Measurements from ENCODE around the gene PPM1J.
A peak's percentile ranks its signal among the peaks of the same experiment; 100 is the strongest.

PPM1J gene

DNA sequence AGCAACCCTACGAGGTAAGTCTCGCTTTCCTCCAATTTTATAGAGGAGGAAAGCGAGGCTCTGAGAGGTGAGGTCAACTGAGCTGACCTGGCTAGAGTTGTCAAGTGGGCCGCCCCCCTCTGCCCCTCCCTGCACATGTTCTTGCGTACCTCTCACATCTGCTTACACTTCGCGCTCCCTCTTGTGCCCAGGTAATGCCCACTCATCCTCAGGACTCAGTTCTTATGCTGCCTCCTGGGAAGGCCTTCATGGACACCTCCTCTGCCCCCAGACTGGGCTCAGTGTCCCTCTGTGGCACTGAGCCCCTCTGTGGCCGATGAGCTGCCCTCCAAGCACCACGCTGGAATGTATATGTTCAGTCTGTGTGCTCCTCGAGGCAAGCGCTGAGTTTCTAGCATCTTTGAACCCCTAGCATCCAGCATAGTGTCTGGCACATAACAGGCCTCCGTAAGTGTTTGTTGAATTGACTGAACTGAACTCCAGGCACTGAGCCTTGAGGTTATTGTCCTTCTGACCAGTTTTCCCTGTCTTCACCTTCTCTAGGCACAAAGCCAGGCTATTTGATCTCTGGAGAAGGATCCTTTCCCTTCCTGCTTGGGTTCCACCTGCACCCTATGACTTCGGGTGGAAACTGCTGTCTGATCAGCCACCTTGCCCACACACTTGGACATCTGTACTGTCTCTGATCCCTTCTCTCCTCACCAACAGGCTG lies 27.2 kb downstream of the PPM1J start:
- DNase-seq (ENCODE audit: low read depth): no peak

DNA sequence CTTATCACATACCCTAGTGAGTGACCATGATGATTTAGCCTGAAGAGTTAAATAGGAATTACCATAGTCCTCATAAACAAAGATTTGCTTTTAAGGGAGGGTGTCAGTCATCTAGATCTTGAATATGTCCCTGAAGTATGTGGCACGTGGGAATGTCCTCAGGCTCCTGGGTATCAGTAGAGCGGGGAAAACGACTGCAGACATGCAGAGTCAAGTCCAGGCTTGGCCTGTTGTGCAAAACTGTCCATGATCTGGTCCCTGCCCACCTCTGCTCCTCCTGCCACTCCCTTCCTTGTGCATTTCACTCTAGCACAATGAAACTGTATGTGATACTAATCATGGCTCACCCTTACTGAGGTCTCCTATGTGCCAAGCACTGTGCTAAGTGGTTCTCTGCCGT lies 27.8 kb downstream of the PPM1J start:
- DNase-seq (ENCODE audit: low read depth): no peak

DNA sequence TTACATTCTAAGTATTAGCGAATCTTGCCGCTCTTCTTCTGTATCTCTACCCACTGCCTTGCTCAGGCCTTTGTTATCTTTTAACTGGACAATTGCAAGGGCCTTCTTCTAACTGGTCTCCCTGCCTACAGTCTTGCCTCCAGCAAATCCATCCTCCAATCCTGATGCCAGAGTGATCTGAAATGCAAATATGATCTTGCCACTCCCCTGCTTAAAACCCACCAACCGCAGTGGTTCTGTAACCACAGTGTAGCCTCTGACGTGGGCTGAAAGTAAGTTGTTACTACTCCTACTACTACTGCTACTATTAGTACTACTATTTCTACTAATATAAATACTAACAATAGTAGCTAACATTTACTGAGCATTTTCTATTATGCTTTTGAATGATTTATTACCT lies 28.3 kb downstream of the PPM1J start:
- no peak for DNase-seq (ENCODE audit: low read depth)

DNA sequence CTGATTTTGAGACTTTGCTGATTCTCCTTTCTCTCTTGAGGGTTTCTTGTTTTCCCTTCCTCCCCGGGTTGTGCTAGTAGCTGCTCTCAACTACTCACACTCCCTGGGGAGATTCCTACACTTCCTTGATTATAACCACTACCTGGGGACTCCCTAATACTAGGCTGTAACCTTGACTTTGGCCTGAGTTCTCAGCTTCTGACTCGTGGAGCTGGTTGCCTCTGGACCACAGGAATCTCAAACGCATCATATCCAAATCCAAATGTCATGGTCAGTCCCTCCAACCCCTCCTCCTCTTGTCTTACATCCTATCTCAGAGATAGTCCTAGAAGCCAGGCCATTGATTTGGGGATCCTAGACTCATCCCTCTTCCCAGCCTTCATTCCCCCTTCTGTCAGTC lies 28.7 kb downstream of the PPM1J start:
- no peak for DNase-seq (ENCODE audit: low read depth)

DNA sequence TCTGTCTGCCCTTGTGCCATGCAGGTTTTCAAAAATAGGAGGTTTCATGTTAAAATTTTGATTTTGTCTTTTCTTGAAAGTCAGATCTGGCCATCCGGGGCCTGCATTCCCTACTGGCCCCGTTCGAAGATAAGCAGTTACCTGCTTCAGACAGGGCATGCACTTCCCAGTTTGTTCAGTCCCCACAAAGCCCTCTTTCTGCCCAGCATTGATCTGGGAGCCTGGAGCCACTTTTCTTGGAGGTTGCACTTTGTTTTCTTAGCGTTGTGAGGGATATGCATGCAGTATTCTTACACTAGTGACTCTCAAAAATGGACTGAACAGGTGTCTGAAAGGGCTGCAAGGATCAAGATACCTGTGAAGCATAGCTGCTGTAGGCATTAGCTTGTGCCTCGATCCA lies 29.2 kb downstream of the PPM1J start:
- no peak for DNase-seq (ENCODE audit: low read depth)

DNA sequence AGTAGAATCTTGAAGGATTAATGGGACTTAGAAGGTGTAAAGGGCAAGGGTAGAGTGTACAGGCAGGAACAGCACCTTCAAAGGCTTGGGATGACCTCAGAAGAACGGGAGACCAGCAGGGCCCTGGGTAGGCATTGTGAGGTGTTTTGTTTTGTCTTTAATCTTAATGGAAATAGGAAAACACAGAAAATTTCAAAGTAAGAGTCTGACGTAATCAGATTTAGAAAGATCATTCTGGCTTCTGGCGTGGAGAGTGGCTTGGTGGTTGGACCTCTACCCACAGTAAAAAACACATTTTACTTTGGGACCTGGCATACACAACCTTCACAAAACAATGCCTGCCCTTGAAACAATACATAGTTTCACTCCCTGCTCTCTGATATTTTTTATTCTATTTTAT lies 36.5 kb downstream of the PPM1J start:
- DNase-seq (ENCODE audit: low read depth): no peak

DNA sequence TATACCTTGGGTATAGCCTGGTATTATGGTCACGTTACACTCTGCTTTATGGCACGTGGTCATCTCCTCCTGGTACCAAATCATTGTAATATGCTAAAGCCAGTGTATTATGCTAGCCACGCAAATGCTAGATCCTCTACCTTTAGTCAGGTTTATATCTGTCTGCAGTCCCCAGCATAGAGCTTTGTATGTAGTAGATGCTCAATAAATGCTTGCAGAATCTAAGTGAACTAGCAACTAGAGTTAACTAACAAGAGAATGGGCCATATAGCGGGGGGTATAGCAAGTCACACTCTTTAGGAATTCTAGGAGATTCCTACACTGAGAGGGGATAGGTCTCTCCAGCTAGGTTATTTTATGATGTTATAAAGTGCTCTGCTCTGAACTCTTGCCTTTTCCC lies 37.6 kb downstream of the PPM1J start:
- no peak for DNase-seq (ENCODE audit: low read depth)

DNA sequence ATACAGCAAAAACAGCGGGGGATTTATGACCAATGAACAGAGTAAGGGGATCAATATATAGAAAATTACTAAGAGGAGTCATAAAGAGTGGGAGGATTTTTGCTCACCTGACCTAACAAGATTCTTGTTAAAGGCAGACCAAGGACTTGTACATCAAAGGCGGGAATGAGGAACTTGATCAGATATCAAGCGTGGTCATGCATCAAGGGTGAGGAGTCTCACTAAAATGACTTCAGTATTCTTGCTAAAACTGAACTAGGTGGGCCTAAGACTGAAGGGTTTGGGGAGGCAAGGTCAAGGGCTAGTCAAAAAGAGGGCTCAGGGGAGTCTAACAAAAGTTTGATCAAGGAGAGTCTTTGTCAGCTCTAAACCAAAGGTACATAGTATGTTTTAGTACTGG lies 38.6 kb downstream of the PPM1J start:
- no peak for DNase-seq (ENCODE audit: low read depth)

DNA sequence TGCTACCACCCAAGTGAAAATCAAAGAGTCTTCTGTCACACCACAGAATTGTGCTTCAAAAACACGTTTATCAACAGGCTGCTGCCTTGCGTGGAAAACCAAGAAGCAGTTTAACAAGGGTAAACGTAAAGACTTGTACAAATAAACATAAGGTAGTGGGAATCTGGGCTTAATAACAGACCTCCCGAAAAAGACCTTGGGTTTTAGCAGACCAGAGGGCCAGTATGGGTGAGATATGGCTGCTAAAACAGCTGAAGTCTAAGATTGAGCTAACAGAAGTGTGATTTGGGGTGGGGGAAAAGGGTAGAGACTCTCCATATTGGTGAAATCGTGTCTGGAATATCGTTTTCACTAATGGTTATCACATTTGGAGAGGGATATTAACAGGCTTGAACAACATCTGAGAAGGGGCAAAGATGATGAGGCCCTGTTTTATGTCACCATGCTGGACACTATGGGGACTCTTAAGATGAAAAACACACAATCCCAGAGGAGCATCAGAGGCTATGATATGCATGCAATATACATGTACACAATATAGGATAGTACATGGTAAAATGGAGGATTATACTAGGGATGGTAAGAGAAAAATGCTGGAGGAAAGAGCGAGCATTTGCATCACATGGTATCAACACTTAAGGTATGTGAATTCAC lies 39.3 kb downstream of the PPM1J start:
- no peak for DNase-seq (ENCODE audit: low read depth)

DNA sequence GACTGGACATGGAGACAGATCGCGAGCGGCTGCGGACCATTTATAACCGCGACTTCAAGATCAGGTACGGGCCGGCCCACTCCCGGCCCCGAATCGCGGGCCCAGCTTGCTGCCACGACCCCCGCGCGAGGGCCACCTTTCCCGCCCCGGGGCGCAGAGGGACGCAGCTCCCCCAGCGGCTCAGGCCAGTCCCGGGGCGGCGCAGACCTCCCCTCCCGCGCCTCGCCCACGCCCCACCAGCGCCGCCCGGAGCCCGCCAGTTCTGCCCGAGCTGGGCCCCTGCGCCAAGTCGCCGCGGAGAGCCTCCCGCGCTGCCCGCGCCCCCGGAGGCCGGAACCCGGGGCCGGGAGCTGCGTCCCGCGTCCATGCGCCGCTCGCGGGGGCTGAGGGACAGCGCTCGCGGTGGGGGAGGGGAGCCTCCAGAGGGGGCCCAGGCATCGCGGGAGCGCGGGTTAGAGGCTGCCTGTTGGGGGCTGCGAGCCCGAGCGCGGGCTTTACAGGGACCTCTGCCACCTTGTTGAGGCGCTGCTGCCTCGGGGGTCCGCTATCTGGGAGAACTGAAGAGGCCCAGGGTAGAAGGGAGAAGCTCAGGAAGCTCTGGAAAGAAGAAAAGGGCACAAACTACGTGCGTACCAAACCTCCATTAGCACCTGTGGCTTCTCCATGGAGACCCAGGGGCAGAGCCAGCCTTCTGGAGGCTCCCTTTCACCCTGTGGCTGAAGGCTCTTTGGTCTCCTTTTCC lies 40.0 kb downstream of the PPM1J start:
- peak; percentile 13 for DNase-seq (ENCODE audit: low read depth)

DNA sequence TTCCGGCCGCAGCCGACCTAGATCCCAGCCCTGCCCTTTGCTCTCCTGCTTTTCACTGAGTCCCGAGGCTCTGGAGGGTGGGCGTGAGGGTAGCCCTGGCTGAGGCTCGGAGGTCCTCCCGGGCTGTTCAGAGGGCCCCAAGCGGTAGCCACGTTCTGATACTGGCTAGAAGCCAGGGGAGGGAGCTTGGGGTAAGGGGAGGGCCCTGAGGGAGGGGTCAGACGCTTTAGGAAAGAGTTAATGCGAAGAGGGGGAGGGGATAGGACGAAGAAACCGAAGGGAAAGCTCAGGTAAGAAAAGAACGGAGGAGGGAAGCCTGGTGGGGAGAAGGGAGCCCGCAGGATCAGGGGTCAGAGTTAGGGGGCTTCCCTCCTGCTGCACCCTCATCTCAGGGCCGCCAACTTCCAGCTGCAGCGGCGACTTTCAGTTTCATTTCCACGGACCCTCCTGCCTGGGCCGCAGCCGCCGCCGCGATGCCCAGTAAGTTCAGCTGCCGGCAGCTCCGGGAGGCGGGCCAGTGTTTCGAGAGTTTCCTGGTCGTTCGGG lies 40.6 kb downstream of the PPM1J start, which contains the start of gene MOV10:
Gene MOV10 (plus strand): TSS at position 220 of the 546 bp plus-strand sequence. CDS start 254 bp downstream, at position 474.
- peak; percentile 45 for DNase-seq (ENCODE audit: low read depth)

DNA sequence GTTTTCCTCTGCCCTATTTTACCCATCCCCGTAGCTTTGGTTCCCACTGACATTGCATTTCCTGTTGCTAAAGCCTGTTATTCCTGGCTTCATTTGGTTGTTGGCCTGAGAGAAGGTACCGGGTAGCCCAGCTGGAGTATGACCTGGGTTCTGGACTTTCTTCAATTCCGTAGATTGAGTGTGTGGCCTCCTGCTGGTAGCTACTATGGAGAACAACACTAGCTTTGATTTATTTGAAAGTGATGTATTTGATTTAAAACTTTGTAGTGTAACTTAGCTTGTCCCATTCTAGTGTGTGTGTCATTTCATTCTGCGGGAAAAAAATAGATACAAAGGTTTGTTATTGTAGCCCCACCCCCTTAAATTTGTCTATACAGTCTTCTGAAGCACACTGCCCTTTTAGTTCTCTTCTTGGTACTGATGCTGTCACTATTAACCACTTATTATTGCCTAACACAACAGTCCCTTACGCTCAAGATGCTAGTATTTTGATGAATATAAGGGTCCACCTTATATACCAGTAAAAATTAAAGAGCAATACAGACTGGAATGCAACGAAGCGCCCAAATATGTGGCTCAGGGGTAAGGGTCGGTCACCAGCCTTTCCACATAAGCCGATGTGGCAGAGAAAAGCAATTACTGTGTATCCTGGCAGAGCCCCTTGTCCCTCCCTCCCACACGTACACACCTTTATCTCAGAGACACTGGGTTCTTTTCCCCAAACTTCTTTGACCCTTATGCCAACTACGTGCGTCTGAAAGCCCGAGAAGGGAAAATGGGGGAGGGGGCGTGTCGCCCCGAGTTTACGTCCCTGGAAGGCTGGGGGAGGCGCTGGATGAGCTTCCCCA lies 41.3 kb downstream of the PPM1J start:
- no peak for DNase-seq (ENCODE audit: low read depth)

DNA sequence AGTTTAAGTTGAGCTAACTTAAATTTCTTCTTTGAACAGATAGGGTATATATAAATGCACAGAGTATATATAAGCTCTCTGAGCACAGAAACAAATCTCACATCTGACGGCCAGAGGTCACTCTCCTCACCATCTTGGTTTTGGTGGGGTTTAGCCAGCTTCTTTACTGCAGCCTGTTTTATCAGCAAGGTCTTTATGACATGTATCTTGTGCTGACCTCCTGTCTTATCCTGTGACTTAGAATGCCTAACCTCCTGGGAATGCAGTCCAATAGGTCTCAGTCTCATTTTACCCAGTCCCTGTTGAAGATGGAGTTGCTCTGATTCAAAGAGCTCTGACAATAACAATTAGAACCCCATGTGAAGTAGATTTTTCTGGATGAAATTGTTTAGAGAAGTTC lies 42.3 kb downstream of the PPM1J start:
- no peak for DNase-seq (ENCODE audit: low read depth)

DNA sequence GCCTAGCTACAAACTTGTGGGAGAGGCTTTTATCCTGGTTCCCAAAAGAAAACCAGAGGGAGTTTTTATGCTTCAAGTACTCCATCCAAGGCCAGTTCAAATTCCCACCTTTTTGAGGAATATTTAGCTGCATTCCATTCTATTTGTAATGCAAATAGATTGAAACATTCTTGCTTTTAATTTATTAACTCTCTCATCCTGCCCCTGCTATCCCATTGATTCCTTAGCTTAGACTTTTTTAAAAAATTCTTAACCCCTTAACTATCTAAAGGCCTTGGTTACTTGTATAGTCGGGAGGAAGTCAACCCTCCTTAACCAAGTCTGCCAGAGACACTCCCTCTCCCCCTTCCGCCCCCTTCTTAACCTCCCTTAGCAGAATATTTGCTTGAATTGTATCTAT lies 43.1 kb downstream of the PPM1J start:
- DNase-seq (ENCODE audit: low read depth): no peak

DNA sequence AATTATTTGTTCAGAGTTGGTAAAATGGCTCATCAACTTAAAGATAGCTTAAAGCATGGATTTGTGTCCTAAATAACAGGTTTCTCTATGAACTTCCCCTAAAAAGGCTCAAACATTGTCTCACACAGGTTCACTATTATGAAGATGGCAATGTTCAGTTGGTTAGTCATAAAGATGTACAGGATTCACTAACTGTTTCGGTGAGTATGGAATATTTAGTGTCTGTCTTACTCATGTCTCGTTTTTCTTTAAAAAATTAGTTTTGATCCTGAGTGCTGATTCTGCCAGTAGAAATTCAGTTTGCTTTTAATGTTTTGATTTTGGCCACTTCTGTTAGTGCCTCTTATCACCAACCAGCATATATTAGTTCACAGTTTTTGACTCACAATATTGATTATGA lies 48.2 kb downstream of the PPM1J start:
- no peak for DNase-seq (ENCODE audit: low read depth)

DNA sequence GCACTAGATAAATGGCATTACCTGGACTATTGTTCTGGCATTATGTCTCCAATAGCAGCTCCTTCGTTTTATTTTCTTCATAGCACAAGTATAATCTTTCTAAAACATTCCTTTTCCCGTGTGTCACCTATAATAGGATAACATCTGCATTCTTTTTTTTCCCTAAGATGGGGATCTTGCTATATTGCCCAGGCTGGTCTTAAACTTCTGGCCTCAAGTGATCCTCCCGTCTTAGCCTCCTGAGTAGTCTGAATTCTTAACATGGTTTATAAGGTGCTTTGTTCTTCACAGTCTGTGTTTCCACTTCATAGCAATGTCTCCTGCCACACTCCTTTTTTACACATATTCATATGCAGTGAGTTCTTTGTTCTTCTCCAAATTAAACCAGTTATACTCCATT lies 49.3 kb downstream of the PPM1J start:
- no peak for DNase-seq (ENCODE audit: low read depth)

Measured in stimulated activated CD4-positive, alpha-beta T cell treated with anti-CD3 and anti-CD28 coated beads, Interleukin-2, amount 100 ng/mL, for 4 hours (primary cell).